Renal pelvis (tissue), 4 donors: ENCODE data around the gene LIG1. TPM values are rescaled to one million over a fixed set of nuclear protein-coding genes. Genes with fewer than 3 reads are reported as not detected.
"Not testable (repeated sequence)": the region's sequence is repeated elsewhere in the genome, so short reads cannot be mapped to it uniquely, and the experiment has no call there.

Experiments used
- DNase-seq: peaks from one replicate; pipeline ENCODE4 v3.0.0-alpha.2; 2013
- polyA plus RNA-seq, 3 donors: library from polyadenylated mRNA; unstranded; fragments of 120-200 nt; gene quantifications; one replicate each; pipeline ENCODE4 v1.2.1, GENCODE V29; 2013; ENCODE audit not compliant: insufficient read length in 3 of 3

The LIG1 gene
- polyA plus RNA-seq, 3 donors = 72.0 to 77.7 (median 73.7) TPM

GRCh38 chr19:48085904-48086864 is 84.0 kb downstream of the LIG1 start:
- no peak for DNase-seq

GRCh38 chr19:48085076-48085475 is 85.1 kb downstream of the LIG1 start:
- DNase-seq = no peak

- no peak for DNase-seq
Observed at GRCh38 chr19:48081106-48081505, 89.0 kb downstream of the LIG1 start.

GRCh38 chr19:48070177-48070769 is 99.9 kb downstream of the LIG1 start:
- DNase-seq = not testable (repeated sequence)

- DNase-seq = no peak
Observed at GRCh38 chr19:48069435-48069834, 100.7 kb downstream of the LIG1 start.

Other genes starting within 250 kb of the LIG1 start
- gene BSPH1, start 178.2 kb downstream of the LIG1 start, polyA plus RNA-seq = not detected
- gene ELSPBP1, start 175.7 kb downstream of the LIG1 start, polyA plus RNA-seq = under 1 TPM in 1 of 3 donors, not detected in 2; 0.37 TPM
- gene CABP5, start 126.3 kb downstream of the LIG1 start, polyA plus RNA-seq = not detected
- gene PLA2G4C, start 59.5 kb downstream of the LIG1 start, polyA plus RNA-seq = 10 to 100 TPM in 1 of 3 donors, 1 to 10 TPM in 2; 5.7 to 12.5 (median 9.9) TPM
- 10 to 100 TPM; 11.4 to 13.7 (median 13.6) TPM for gene ZSWIM9, start 336 bp upstream of the LIG1 start, polyA plus RNA-seq
- gene CARD8, start 85.6 kb upstream of the LIG1 start, polyA plus RNA-seq = 10 to 100 TPM; 52.5 to 62.7 (median 59.6) TPM
- 1 to 10 TPM; 6.7 to 6.9 (median 6.8) TPM for gene ZNF114, start 99.7 kb upstream of the LIG1 start, polyA plus RNA-seq
- 10 to 100 TPM; 61.0 to 85.5 (median 67.3) TPM for gene EMP3, start 155.2 kb upstream of the LIG1 start, polyA plus RNA-seq
- 10 to 100 TPM; 13.5 to 15.7 (median 15.1) TPM for gene TMEM143, start 193.6 kb upstream of the LIG1 start, polyA plus RNA-seq
- gene SYNGR4, start 194.0 kb upstream of the LIG1 start, polyA plus RNA-seq = under 1 TPM; 0.67 to 0.88 (median 0.79) TPM
- gene KDELR1, start 221.2 kb upstream of the LIG1 start, polyA plus RNA-seq = 100 to 1,000 TPM; 230 to 248 (median 245) TPM
- under 1 TPM; 0.52 to 0.83 (median 0.71) TPM for gene GRIN2D, start 223.3 kb upstream of the LIG1 start, polyA plus RNA-seq